Hematopoietic multipotent progenitor cell treated with erythropoietin and hydrocortisone succinate and interleukin-3 and kit ligand, for 4 days (in vitro differentiated cells): ENCODE data around the gene NME2.

Experiments
- DNase-seq: peaks from one replicate; pipeline ENCODE4 v3.0.0-alpha.2; 2015

NME2 gene

DNA sequence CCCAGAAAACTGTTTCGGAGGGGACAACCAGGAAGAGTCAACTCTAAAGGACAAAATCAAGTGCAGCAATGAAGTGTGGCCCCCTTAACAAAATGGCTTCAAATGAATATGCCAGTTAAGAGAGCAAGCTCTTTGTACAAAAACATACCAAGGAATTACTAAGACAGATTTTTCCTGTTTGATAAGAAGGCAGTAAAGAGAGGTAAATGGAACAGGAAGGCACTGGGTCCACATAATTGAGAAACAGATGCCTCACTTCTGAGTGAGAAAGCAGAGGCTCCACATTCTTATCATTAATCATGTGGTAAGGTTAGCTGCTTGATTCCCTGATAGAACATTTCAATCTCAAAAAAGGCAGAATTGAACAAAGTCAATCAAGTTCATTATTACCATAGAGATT is 48.7 kb downstream of the NME2 start:
- peak; percentile 21 for DNase-seq

DNA sequence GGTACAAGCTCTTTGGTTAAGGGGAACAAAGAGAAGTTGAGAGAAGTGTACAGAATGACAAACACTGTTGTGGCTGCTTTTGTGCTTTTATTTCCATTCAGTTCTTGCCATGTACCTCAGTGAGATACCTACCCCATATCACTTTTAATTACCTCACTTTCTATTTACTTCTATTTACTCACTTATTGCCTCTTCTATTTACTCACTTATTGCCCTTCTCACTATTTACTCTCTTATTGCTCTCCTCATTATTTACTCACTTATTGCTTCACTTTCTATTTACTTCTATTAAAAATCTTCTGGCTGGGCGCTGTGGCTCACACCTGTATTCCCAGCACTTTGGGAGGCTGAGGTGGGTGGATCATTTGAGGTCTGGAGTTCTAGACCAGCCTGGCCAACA is 51.7 kb downstream of the NME2 start:
- DNase-seq: no peak

DNA sequence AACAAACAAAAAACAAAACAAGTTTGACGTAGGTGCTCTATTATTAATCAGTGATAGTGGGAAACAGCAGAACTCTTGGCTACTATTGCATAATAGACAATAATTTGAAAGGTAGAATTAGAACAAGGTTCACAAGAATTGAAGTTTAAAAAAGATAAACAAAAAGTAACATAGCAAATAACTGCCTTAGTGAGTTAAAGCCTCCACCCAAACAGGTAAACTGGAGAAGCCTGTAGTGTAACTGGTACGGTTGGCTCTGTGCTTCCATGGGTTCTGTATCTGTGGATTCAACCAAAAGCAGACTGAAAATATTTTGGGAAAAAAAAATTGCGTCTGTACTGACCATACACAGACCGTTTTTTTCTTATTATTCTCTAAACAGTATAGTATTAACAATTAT is 55.1 kb downstream of the NME2 start:
- no peak for DNase-seq
